ENCODE data around the gene CRYBG2. TPM values are rescaled to one million over a fixed set of nuclear protein-coding genes. Genes with fewer than 3 reads are reported as not detected.
"Not testable (repeated sequence)": the region's sequence is repeated elsewhere in the genome, so short reads cannot be mapped to it uniquely, and the experiment has no call there.

Gene CRYBG2
- total RNA-seq, 1 experiment from 2014 or later, result not detected

- no peak for DNase-seq (ENCODE audit: low spot score)
These were observed 35.4 kb downstream of the CRYBG2 start for GRCh38 chr1:26318338-26319064.

GRCh38 chr1:26317612-26318337 is 36.2 kb downstream of the CRYBG2 start, which contains the start of gene CD52:
Gene CD52, plus strand, starts transcription at chr1:26317958. Its CDS starts 60 bp downstream, at chr1:26318018.
- no peak for DNase-seq (ENCODE audit: low spot score)

GRCh38 chr1:26317146-26317545 is 36.8 kb downstream of the CRYBG2 start:
- no peak for DNase-seq (ENCODE audit: low spot score)

GRCh38 chr1:26315874-26316850 is 37.8 kb downstream of the CRYBG2 start:
- DNase-seq (ENCODE audit: low spot score), result no peak

- no peak for DNase-seq (ENCODE audit: low spot score)
These were observed 39.4 kb downstream of the CRYBG2 start for GRCh38 chr1:26314501-26314900.

- not testable (repeated sequence) for DNase-seq (ENCODE audit: low spot score)
These were observed 45.7 kb downstream of the CRYBG2 start for GRCh38 chr1:26307966-26308899.

- DNase-seq (ENCODE audit: low spot score), result no peak
These were observed 46.6 kb downstream of the CRYBG2 start for GRCh38 chr1:26307363-26307781.

- DNase-seq (ENCODE audit: low spot score), result peak; percentile 96
These were observed 47.4 kb downstream of the CRYBG2 start, which contains the start of gene UBXN11 for GRCh38 chr1:26306290-26307229. Gene UBXN11, minus strand, starts transcription at chr1:26306636. Its CDS starts 3,753 bp downstream, at chr1:26302883.

GRCh38 chr1:26305667-26306289 is 48.2 kb downstream of the CRYBG2 start:
- DNase-seq (ENCODE audit: low spot score), result no peak

GRCh38 chr1:26302733-26303405 is 51.1 kb downstream of the CRYBG2 start:
- DNase-seq (ENCODE audit: low spot score), result peak; percentile 48

- no peak for DNase-seq (ENCODE audit: low spot score)
These were observed 53.2 kb downstream of the CRYBG2 start for GRCh38 chr1:26300578-26301275.

GRCh38 chr1:26297791-26298124 is 56.2 kb downstream of the CRYBG2 start:
- no peak for DNase-seq (ENCODE audit: low spot score)

- DNase-seq (ENCODE audit: low spot score), result no peak
These were observed 56.7 kb downstream of the CRYBG2 start for GRCh38 chr1:26297057-26297790.

- DNase-seq (ENCODE audit: low spot score), result no peak
These were observed 57.4 kb downstream of the CRYBG2 start for GRCh38 chr1:26296340-26297056.

GRCh38 chr1:26295194-26296138 is 58.5 kb downstream of the CRYBG2 start:
- no peak for DNase-seq (ENCODE audit: low spot score)

Data from H4 (cell line).